Hepatocyte (in vitro differentiated cells): ENCODE results near the gene ADGRL3. TPM values are rescaled to one million over a fixed set of nuclear protein-coding genes. Genes with fewer than 3 reads are reported as not detected.

Experiments
- DNase-seq: peaks from one replicate; pipeline ENCODE4 v3.0.0-alpha.2; 2016; ENCODE audit warnings: low spot score
- H2AFZ ChIP-seq: fragments of 200-600 bp; sonication (generic); 2 replicates; pipeline ENCODE4 v1.6.0; 2016; ENCODE audit warnings: antibody characterized with exemption, mild to moderate bottlenecking
- H3K27ac ChIP-seq: fragments of 200-600 bp; sonication (generic); 2 replicates; pipeline ENCODE4 v1.5.1; 2016; ENCODE audit warnings: mild to moderate bottlenecking
- H3K27me3 ChIP-seq: fragments of 200-600 bp; sonication (generic); 2 replicates; pipeline ENCODE4 v1.6.1; 2016
- H3K36me3 ChIP-seq: fragments of 200-600 bp; sonication (generic); replicated peaks from 2 replicates; pipeline ENCODE4 v1.5.1; 2016; ENCODE audit warnings: low read depth; ENCODE audit not compliant: insufficient read depth
- H3K4me1 ChIP-seq: fragments of 200-600 bp; sonication (generic); 2 replicates; pipeline ENCODE4 v1.5.1; 2016; ENCODE audit warnings: mild to moderate bottlenecking, moderate library complexity; ENCODE audit not compliant: insufficient read depth
- H3K4me2 ChIP-seq: fragments of 200-600 bp; sonication (generic); 2 replicates; pipeline ENCODE4 v1.6.0; 2016
- H3K4me3 ChIP-seq: fragments of 200-600 bp; sonication (generic); 2 replicates; pipeline ENCODE4 v1.5.1; 2016; ENCODE audit warnings: mild to moderate bottlenecking
- H3K79me2 ChIP-seq: fragments of 200-600 bp; sonication (generic); 2 replicates; pipeline ENCODE4 v1.6.0; 2017; ENCODE audit warnings: mild to moderate bottlenecking
- H3K9me2 ChIP-seq: fragments of 200-600 bp; sonication (generic); replicated peaks from 2 replicates; pipeline ENCODE4 v1.6.0; 2017; ENCODE audit warnings: mild to moderate bottlenecking; ENCODE audit not compliant: insufficient read depth
- H3K9me3 ChIP-seq: fragments of 200-600 bp; sonication (generic); 2 replicates; pipeline ENCODE4 v1.5.1; 2016; ENCODE audit warnings: low read depth, mild to moderate bottlenecking
- H4K20me1 ChIP-seq: fragments of 200-600 bp; sonication (generic); 2 replicates; pipeline ENCODE4 v1.6.0; 2016; ENCODE audit warnings: mild to moderate bottlenecking; ENCODE audit not compliant: insufficient read depth, poor library complexity, severe bottlenecking
- CTCF ChIP-seq: fragments of 200-600 bp; sonication (generic); IDR thresholded peaks from 2 replicates; pipeline ENCODE4 v1.5.1; 2016; ENCODE audit warnings: antibody characterized with exemption, mild to moderate bottlenecking; ENCODE audit not compliant: poor library complexity
- EZH2 ChIP-seq: fragments of 200-600 bp; sonication (generic); IDR thresholded peaks from 2 replicates; pipeline ENCODE4 v1.6.1; 2016; ENCODE audit warnings: antibody characterized with exemption, mild to moderate bottlenecking, borderline replicate concordance
- EZH2phosphoT487 ChIP-seq: fragments of 200-600 bp; sonication (generic); IDR thresholded peaks from one replicate; pipeline ENCODE4 v1.6.1; 2018; ENCODE audit warnings: antibody characterized with exemption, mild to moderate bottlenecking, low read depth, moderate library complexity; ENCODE audit not compliant: unreplicated experiment, severe bottlenecking
- WGBS: methylation state at CpG from one replicate; pipeline ENCODE4 v1.1.6; 2016; ENCODE audit warnings: low lambda C conversion rate; ENCODE audit errors: missing lambda C conversion rate; 5-methylcytosine and 5-hydroxymethylcytosine counted together
- polyA plus RNA-seq: library from polyadenylated mRNA; unstranded; fragments of >200 nt; fragmentation: Nextera tagmentation; extraction: Ambion mirVana; gene quantifications from 2 replicates; pipeline ENCODE4 v1.2.1, GENCODE V29; 2016
- total RNA-seq: library from RNA; depleted of rRNA; stranded (reverse); fragments of >200 nt; gene quantifications from 2 replicates; pipeline ENCODE4 v1.2.3, GENCODE V29; 2014

Gene ADGRL3
- total and polyA plus RNA-seq, 2 experiments from 2014 or later: 4.4 to 21.2 TPM

- Histone ChIP-seq H3K4me3 (no peak overlapping the region), H3K4me2 (no peak overlapping the region), H3K79me2 (no peaks in the 10 kb centered on the region), H3K27ac (no peak overlapping the region), H2AFZ (no peak overlapping the region), H3K27me3 (no peaks in the 10 kb centered on the region), H3K4me1 (no peaks in the 10 kb centered on the region), H4K20me1 (no peaks in the 10 kb centered on the region), H3K9me2 (no peaks in the 10 kb centered on the region), H3K9me3 (no peaks in the 10 kb centered on the region), H3K36me3 (no peaks in the 10 kb centered on the region)
- WGBS: 64% methylated on average over 2 of the region's 2 CpGs
- DNase-seq: no peak
- no peak for TF ChIP-seq EZH2phosphoT487
- TF ChIP-seq CTCF: no peak
- no peak for TF ChIP-seq EZH2
Measured at GRCh38 chr4:61812171-61812570, 612.0 kb downstream of the ADGRL3 start.

- 95% methylated on average over 4 of the region's 4 CpGs for WGBS
- Histone ChIP-seq H3K9me2 (no peaks in the 10 kb centered on the region), H4K20me1 (no peaks in the 10 kb centered on the region), H3K9me3 (no peaks in the 10 kb centered on the region), H3K4me3 (no peak overlapping the region), H3K27me3 (no peaks in the 10 kb centered on the region), H3K4me2 (no peak overlapping the region), H3K79me2 (no peaks in the 10 kb centered on the region), H3K27ac (no peak overlapping the region), H2AFZ (no peak overlapping the region), H3K36me3 (no peaks in the 10 kb centered on the region), H3K4me1 (no peaks in the 10 kb centered on the region)
- TF ChIP-seq EZH2phosphoT487 (no peak), CTCF (no peak), EZH2 (no peak)
- DNase-seq: no peak
Measured at GRCh38 chr4:61817071-61817470, 616.9 kb downstream of the ADGRL3 start.

- DNase-seq: no peak
- H4K20me1 ChIP-seq: no peaks in the 10 kb centered on the region
- H3K79me2 ChIP-seq: no peaks in the 10 kb centered on the region
- no peak overlapping the region for H3K4me3 ChIP-seq
- H3K9me3 ChIP-seq: no peaks in the 10 kb centered on the region
- TF ChIP-seq EZH2phosphoT487 (no peak), EZH2 (no peak), CTCF (no peak)
- H3K9me2 ChIP-seq: no peaks in the 10 kb centered on the region
- H3K4me1 ChIP-seq: no peaks in the 10 kb centered on the region
- 70% methylated on average over 3 of the region's 3 CpGs for WGBS
- no peak overlapping the region for H3K4me2 ChIP-seq
- H3K27ac ChIP-seq: no peak overlapping the region
- no peaks in the 10 kb centered on the region for H3K27me3 ChIP-seq
- H2AFZ ChIP-seq: no peak overlapping the region
- no peaks in the 10 kb centered on the region for H3K36me3 ChIP-seq
Measured at GRCh38 chr4:61820136-61820535, 620.0 kb downstream of the ADGRL3 start.

- Histone ChIP-seq H3K4me1 (no peaks in the 10 kb centered on the region), H3K79me2 (no peaks in the 10 kb centered on the region), H3K4me2 (no peak overlapping the region), H2AFZ (no peak overlapping the region), H4K20me1 (no peaks in the 10 kb centered on the region), H3K27me3 (no peaks in the 10 kb centered on the region), H3K9me2 (no peaks in the 10 kb centered on the region), H3K9me3 (no peaks in the 10 kb centered on the region), H3K27ac (no peak overlapping the region), H3K4me3 (no peak overlapping the region), H3K36me3 (no peaks in the 10 kb centered on the region)
- no peak for DNase-seq
- WGBS: 86% methylated on average over 2 of the region's 2 CpGs
- no peak for TF ChIP-seq EZH2phosphoT487
- TF ChIP-seq EZH2: no peak
- TF ChIP-seq CTCF: no peak
Measured at GRCh38 chr4:61824454-61824853, 624.3 kb downstream of the ADGRL3 start.
